Liver (tissue), 9 donors: ENCODE measurements around the gene SYCP2. TPM values are rescaled to one million over a fixed set of nuclear protein-coding genes. Genes with fewer than 3 reads are reported as not detected.

Experiments
- DNase-seq: peaks from one replicate; pipeline ENCODE4 v3.0.0-alpha.2; 2017; ENCODE audit warnings: low spot score
- H3K27ac ChIP-seq, 2 donors: one replicate each; pipeline ENCODE4 v1.7.0; 2013; ENCODE audit warnings: inconsistent platforms in 2 of 2, low read length in 2 of 2, control low read depth in 1 of 2, low read depth in 1 of 2, mild to moderate bottlenecking in 1 of 2
- H3K27me3 ChIP-seq, 4 donors: one replicate each; pipeline versions ENCODE4 v1.6.1 to v1.7.0; 2013; ENCODE audit warnings: low read length in 3 of 4, inconsistent platforms in 1 of 4, mild to moderate bottlenecking in 1 of 4, moderate library complexity in 1 of 4; ENCODE audit not compliant: control insufficient read depth in 4 of 4, insufficient read depth in 4 of 4
- H3K36me3 ChIP-seq, 4 donors: one replicate each; pipeline versions ENCODE4 v1.6.1 to v1.7.0; 2013; ENCODE audit warnings: low read length in 3 of 4, mild to moderate bottlenecking in 3 of 4, low read depth in 1 of 4, moderate library complexity in 1 of 4; ENCODE audit not compliant: control insufficient read depth in 4 of 4, insufficient read depth in 3 of 4
- H3K4me1 ChIP-seq, 4 donors: one replicate each; pipeline versions ENCODE4 v1.6.1 to v1.7.0; 2013; ENCODE audit warnings: low read length in 3 of 4, mild to moderate bottlenecking in 3 of 4, moderate library complexity in 1 of 4; ENCODE audit not compliant: control insufficient read depth in 4 of 4, insufficient read depth in 4 of 4
- H3K4me3 ChIP-seq, 3 donors: one replicate each; pipeline versions ENCODE4 v1.6.1 to v1.7.0; 2013; ENCODE audit warnings: low read length in 3 of 3, control low read depth in 1 of 3, low read depth in 1 of 3, mild to moderate bottlenecking in 1 of 3
- H3K9ac ChIP-seq, 2 donors: one replicate each; pipeline ENCODE4 v1.7.0; 2013; ENCODE audit warnings: low read length in 2 of 2, mild to moderate bottlenecking in 2 of 2, moderate library complexity in 2 of 2, control low read depth in 1 of 2, low read depth in 1 of 2
- H3K9me3 ChIP-seq, 4 donors: one replicate each; pipeline versions ENCODE4 v1.6.1 to v1.7.0; 2013; ENCODE audit warnings: low read length in 3 of 4; ENCODE audit not compliant: control insufficient read depth in 4 of 4
- EGR1 ChIP-seq, 2 donors: IDR thresholded peaks; 2 replicates each; pipeline ENCODE4 v1.6.1; 2016 to 2018; ENCODE audit warnings: antibody characterized with exemption in 2 of 2, low read depth in 2 of 2
- FOXA1 ChIP-seq: IDR thresholded peaks from 2 replicates; pipeline ENCODE4 v1.6.1; 2016; ENCODE audit warnings: antibody characterized with exemption
- FOXA2 ChIP-seq: IDR thresholded peaks from 2 replicates; pipeline ENCODE4 v1.6.1; 2016; ENCODE audit warnings: antibody characterized with exemption
- GABPA ChIP-seq, 2 donors: IDR thresholded peaks in 1 of 2; conservative IDR thresholded peaks in 1 of 2; 2 replicates each; pipeline ENCODE4 v1.6.1; 2016; ENCODE audit warnings: antibody characterized with exemption in 2 of 2, mild to moderate bottlenecking in 1 of 2, moderate library complexity in 1 of 2
- HNF4A ChIP-seq, 2 donors: conservative IDR thresholded peaks; 2 replicates each; pipeline ENCODE4 v1.6.1; 2016; ENCODE audit warnings: antibody characterized with exemption in 2 of 2, mild to moderate bottlenecking in 2 of 2
- HNF4G ChIP-seq: IDR thresholded peaks from 2 replicates; pipeline ENCODE4 v1.6.1; 2016; ENCODE audit warnings: antibody characterized with exemption
- JUND ChIP-seq, 2 donors: IDR thresholded peaks; 2 replicates each; pipeline ENCODE4 v1.6.1; 2016; ENCODE audit warnings: antibody characterized with exemption in 2 of 2
- NR2F2 ChIP-seq: IDR thresholded peaks from 2 replicates; pipeline ENCODE4 v1.6.1; 2016; ENCODE audit warnings: antibody characterized with exemption
- RAD21 ChIP-seq, 2 donors: IDR thresholded peaks; 2 replicates each; pipeline ENCODE4 v1.6.1; 2016; ENCODE audit warnings: antibody characterized with exemption in 2 of 2, mild to moderate bottlenecking in 2 of 2
- RXRA ChIP-seq, 2 donors: IDR thresholded peaks; 2 replicates each; pipeline ENCODE4 v1.6.1; 2017 to 2018; ENCODE audit warnings: antibody characterized with exemption in 2 of 2, mild to moderate bottlenecking in 1 of 2
- SP1 ChIP-seq: IDR thresholded peaks from 2 replicates; pipeline ENCODE4 v1.6.1; 2018; ENCODE audit warnings: antibody characterized with exemption, mild to moderate bottlenecking
- TAF1 ChIP-seq: conservative IDR thresholded peaks from 2 replicates; pipeline ENCODE4 v1.6.1; 2016; ENCODE audit warnings: antibody characterized with exemption, mild to moderate bottlenecking
- YY1 ChIP-seq: IDR thresholded peaks from 2 replicates; pipeline ENCODE4 v1.6.1; 2016; ENCODE audit warnings: antibody characterized with exemption, mild to moderate bottlenecking
- whole genome bisulfite sequencing: extraction: QIAGEN DNeasy Blood & Tissue Kit; methylation state at CpG from one replicate; pipeline ENCODE4 v1.1.7; 2013; 5-methylcytosine and 5-hydroxymethylcytosine counted together
- polyA plus RNA-seq, 2 donors: library from polyadenylated mRNA; stranded (reverse) in 1 of 2; unstranded in 1 of 2; fragments of 200-250 nt in 1 of 2; fragments of >200 nt in 1 of 2; fragmentation: Nextera tagmentation in 1 of 2; extraction: Ambion mirVana in 1 of 2; gene quantifications; one replicate each; pipeline versions ENCODE4 v1.2.1 to v1.2.3, GENCODE V29; 2013 to 2015
- total RNA-seq, 2 donors: library from RNA; depleted of rRNA; stranded (reverse); fragments of >200 nt; gene quantifications; one replicate each; pipeline ENCODE4 v1.2.3, GENCODE V29; 2014
- TF ChIP-seq, protein P1 (sequence below): IDR thresholded peaks from 2 replicates; pipeline ENCODE4 v1.6.1; 2016; ENCODE audit warnings: antibody characterized with exemption, mild to moderate bottlenecking
- TF ChIP-seq, protein P2 (sequence below): IDR thresholded peaks from 2 replicates; pipeline ENCODE4 v1.6.1; 2016; ENCODE audit warnings: antibody characterized with exemption
- TF ChIP-seq, protein P3 (sequence below): fragments of 150-350 bp; IDR thresholded peaks from 2 replicates; pipeline ENCODE4 v1.5.1; 2017; ENCODE audit warnings: improper control_type of control experiment, low read depth, low read length; ENCODE audit not compliant: missing input control
- TF ChIP-seq, protein P4 (sequence below): IDR thresholded peaks from 2 replicates; pipeline ENCODE4 v1.6.1; 2016; ENCODE audit warnings: antibody characterized with exemption
- TF ChIP-seq, protein P5 (sequence below): IDR thresholded peaks from 2 replicates; pipeline ENCODE4 v1.6.1; 2016; ENCODE audit warnings: antibody characterized with exemption
- donor health status: healthy.
- donor health status: healthy.
- donor health status: healthy.
- donor health status: healthy.
- donor health status: healthy.

The SYCP2 gene
- total and polyA plus RNA-seq, 4 donors, result 0.07 to 0.84 (median 0.38) TPM

DNA sequence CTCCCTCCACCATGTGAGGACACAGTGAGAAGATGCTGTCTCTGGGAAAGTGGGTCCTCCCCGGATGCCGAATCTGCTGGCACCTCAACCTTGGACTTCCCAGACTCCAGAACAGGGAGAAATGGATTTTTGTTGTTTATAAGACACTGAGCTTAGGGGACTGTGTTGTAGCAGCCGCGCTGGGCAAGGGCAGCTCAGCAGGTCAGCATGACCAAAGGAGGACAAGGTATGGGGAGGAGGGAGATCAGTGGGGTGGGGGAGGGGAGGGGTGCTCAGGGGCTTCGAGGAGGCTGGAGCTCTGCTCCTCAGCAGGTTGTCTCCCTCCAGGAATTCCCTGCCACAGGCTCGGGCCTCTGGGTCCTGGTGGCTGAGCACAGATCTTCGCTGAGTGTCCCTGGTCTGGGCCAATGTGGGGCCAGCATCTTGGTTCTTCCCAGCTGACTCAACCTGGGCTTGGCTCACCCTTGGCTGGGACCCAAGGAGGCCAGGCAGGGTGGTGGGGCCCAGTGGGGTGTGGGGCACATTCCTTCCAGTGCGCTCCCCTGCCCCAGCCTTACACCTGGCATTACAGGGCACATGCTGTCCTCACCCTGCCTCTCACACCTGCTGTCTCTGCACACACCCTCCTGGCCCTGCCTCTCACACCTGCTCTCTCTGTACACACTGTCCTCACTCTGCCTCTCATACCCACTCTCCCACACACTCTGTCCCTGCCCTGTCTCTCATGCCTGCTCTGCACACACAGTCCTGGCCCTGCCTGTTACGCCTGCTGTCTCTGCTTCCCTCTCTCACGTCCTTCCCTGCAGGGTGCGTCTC is 107.3 kb downstream of the SYCP2 start:
- H3K9me3 ChIP-seq, result no peaks in the 10 kb centered on the region
- H3K36me3 ChIP-seq, result no peaks in the 10 kb centered on the region
- DNase-seq, result no peak
- H3K4me1 ChIP-seq, result no peaks in the 10 kb centered on the region
- no peak overlapping the region for H3K9ac ChIP-seq
- H3K27me3 ChIP-seq, result no peaks in the 10 kb centered on the region
- no peak overlapping the region for H3K4me3 ChIP-seq
- H3K27ac ChIP-seq, result no peak overlapping the region
- TF ChIP-seq, protein P1, sequence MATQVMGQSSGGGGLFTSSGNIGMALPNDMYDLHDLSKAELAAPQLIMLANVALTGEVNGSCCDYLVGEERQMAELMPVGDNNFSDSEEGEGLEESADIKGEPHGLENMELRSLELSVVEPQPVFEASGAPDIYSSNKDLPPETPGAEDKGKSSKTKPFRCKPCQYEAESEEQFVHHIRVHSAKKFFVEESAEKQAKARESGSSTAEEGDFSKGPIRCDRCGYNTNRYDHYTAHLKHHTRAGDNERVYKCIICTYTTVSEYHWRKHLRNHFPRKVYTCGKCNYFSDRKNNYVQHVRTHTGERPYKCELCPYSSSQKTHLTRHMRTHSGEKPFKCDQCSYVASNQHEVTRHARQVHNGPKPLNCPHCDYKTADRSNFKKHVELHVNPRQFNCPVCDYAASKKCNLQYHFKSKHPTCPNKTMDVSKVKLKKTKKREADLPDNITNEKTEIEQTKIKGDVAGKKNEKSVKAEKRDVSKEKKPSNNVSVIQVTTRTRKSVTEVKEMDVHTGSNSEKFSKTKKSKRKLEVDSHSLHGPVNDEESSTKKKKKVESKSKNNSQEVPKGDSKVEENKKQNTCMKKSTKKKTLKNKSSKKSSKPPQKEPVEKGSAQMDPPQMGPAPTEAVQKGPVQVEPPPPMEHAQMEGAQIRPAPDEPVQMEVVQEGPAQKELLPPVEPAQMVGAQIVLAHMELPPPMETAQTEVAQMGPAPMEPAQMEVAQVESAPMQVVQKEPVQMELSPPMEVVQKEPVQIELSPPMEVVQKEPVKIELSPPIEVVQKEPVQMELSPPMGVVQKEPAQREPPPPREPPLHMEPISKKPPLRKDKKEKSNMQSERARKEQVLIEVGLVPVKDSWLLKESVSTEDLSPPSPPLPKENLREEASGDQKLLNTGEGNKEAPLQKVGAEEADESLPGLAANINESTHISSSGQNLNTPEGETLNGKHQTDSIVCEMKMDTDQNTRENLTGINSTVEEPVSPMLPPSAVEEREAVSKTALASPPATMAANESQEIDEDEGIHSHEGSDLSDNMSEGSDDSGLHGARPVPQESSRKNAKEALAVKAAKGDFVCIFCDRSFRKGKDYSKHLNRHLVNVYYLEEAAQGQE, result no peak
- TF ChIP-seq RXRA (IDR thresholded peaks at IDR 0.05) (no peak), NR2F2 (no peak), EGR1 (IDR thresholded peaks at IDR 0.05; ENCODE audit: low read depth in 2 of 2) (no peak), FOXA2 (no peak), FOXA1 (no peak), GABPA (IDR thresholded peaks at IDR 0.05 in 1 of 2, conservative IDR thresholded peaks at IDR 0.05 in 1 of 2) (no peak), TAF1 (no peak), HNF4A (conservative IDR thresholded peaks at IDR 0.05) (no peak), JUND (IDR thresholded peaks at IDR 0.05) (no peak), SP1 (no peak), RAD21 (IDR thresholded peaks at IDR 0.05) (no peak), YY1 (no peak), HNF4G (no peak)
- TF ChIP-seq, protein P2, sequence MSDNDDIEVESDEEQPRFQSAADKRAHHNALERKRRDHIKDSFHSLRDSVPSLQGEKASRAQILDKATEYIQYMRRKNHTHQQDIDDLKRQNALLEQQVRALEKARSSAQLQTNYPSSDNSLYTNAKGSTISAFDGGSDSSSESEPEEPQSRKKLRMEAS, result no peak
- TF ChIP-seq, protein P3, sequence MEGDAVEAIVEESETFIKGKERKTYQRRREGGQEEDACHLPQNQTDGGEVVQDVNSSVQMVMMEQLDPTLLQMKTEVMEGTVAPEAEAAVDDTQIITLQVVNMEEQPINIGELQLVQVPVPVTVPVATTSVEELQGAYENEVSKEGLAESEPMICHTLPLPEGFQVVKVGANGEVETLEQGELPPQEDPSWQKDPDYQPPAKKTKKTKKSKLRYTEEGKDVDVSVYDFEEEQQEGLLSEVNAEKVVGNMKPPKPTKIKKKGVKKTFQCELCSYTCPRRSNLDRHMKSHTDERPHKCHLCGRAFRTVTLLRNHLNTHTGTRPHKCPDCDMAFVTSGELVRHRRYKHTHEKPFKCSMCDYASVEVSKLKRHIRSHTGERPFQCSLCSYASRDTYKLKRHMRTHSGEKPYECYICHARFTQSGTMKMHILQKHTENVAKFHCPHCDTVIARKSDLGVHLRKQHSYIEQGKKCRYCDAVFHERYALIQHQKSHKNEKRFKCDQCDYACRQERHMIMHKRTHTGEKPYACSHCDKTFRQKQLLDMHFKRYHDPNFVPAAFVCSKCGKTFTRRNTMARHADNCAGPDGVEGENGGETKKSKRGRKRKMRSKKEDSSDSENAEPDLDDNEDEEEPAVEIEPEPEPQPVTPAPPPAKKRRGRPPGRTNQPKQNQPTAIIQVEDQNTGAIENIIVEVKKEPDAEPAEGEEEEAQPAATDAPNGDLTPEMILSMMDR, result no peak
- TF ChIP-seq, protein P4, sequence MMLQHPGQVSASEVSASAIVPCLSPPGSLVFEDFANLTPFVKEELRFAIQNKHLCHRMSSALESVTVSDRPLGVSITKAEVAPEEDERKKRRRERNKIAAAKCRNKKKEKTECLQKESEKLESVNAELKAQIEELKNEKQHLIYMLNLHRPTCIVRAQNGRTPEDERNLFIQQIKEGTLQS, result no peak
- TF ChIP-seq, protein P5, sequence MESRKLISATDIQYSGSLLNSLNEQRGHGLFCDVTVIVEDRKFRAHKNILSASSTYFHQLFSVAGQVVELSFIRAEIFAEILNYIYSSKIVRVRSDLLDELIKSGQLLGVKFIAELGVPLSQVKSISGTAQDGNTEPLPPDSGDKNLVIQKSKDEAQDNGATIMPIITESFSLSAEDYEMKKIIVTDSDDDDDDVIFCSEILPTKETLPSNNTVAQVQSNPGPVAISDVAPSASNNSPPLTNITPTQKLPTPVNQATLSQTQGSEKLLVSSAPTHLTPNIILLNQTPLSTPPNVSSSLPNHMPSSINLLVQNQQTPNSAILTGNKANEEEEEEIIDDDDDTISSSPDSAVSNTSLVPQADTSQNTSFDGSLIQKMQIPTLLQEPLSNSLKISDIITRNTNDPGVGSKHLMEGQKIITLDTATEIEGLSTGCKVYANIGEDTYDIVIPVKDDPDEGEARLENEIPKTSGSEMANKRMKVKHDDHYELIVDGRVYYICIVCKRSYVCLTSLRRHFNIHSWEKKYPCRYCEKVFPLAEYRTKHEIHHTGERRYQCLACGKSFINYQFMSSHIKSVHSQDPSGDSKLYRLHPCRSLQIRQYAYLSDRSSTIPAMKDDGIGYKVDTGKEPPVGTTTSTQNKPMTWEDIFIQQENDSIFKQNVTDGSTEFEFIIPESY, result no peak
- 77% methylated on average over 11 of the region's 11 CpGs for WGBS
